Pulmonary artery endothelial cell (primary cell): ENCODE data around the gene POU2AF2. TPM values are rescaled to one million over a fixed set of nuclear protein-coding genes. Genes with fewer than 3 reads are reported as not detected.
"Not testable (repeated sequence)": the region's sequence is repeated elsewhere in the genome, so short reads cannot be mapped to it uniquely, and the experiment has no call there.

Source experiments
- DNase-seq: peaks from one replicate; pipeline ENCODE4 v3.0.0-alpha.2; 2011; ENCODE audit warnings: low read depth, low spot score
- total RNA-seq: library from RNA; depleted of rRNA; stranded (reverse); fragments of >200 nt; gene quantifications from 2 replicates; pipeline ENCODE4 v1.2.3, GENCODE V29; 2014

POU2AF2 gene
- total RNA-seq: not detected in 2 replicates

GRCh38 chr11:111245425-111245824 lies at the start of gene POU2AF2:
TSS of gene POU2AF2 (plus strand) at chr11:111245725. CDS start at chr11:111245854, 129 bp downstream.
- no peak for DNase-seq

- no peak for DNase-seq
These were observed 45.5 kb upstream of the POU2AF2 start for GRCh38 chr11:111200010-111200534.

- DNase-seq: no peak
These were observed 41.3 kb upstream of the POU2AF2 start for GRCh38 chr11:111204211-111204610.

GRCh38 chr11:111205632-111206385 lies 39.7 kb upstream of the POU2AF2 start:
- no peak for DNase-seq

GRCh38 chr11:111206472-111206871 lies 39.1 kb upstream of the POU2AF2 start:
- DNase-seq: no peak

GRCh38 chr11:111207213-111207612 lies 38.3 kb upstream of the POU2AF2 start:
- no peak for DNase-seq

GRCh38 chr11:111209543-111210355 lies 35.8 kb upstream of the POU2AF2 start:
- DNase-seq: no peak

GRCh38 chr11:111213256-111213655 lies 32.3 kb upstream of the POU2AF2 start:
- no peak for DNase-seq

- no peak for DNase-seq
These were observed 24.8 kb upstream of the POU2AF2 start for GRCh38 chr11:111220721-111221120.

GRCh38 chr11:111221208-111221607 lies 24.3 kb upstream of the POU2AF2 start:
- DNase-seq: no peak

- not testable (repeated sequence) for DNase-seq
These were observed 23.6 kb upstream of the POU2AF2 start for GRCh38 chr11:111221936-111222335.

GRCh38 chr11:111222821-111223455 lies 22.6 kb upstream of the POU2AF2 start:
- not testable (repeated sequence) for DNase-seq

GRCh38 chr11:111225881-111226280 lies 19.6 kb upstream of the POU2AF2 start:
- DNase-seq: no peak

GRCh38 chr11:111229604-111230003 lies 15.9 kb upstream of the POU2AF2 start:
- DNase-seq: no peak

- DNase-seq: no peak
These were observed 15.4 kb upstream of the POU2AF2 start for GRCh38 chr11:111230122-111230465.

- DNase-seq: no peak
These were observed 13.7 kb upstream of the POU2AF2 start for GRCh38 chr11:111231836-111232235.

GRCh38 chr11:111236383-111236782 lies 9.1 kb upstream of the POU2AF2 start:
- no peak for DNase-seq

GRCh38 chr11:111237926-111238325 lies 7.6 kb upstream of the POU2AF2 start:
- DNase-seq: no peak

GRCh38 chr11:111246956-111247355 lies 1.4 kb downstream of the POU2AF2 start:
- DNase-seq: no peak

GRCh38 chr11:111250936-111251335 lies 5.4 kb downstream of the POU2AF2 start:
- DNase-seq: no peak

GRCh38 chr11:111253131-111253530 lies 7.6 kb downstream of the POU2AF2 start:
- DNase-seq: no peak

GRCh38 chr11:111253630-111254029 lies 8.1 kb downstream of the POU2AF2 start:
- DNase-seq: no peak
